ENCODE results near the gene PKM. TPM values are rescaled to one million over a fixed set of nuclear protein-coding genes. Genes with fewer than 3 reads are reported as not detected.

Gene PKM
- total RNA-seq, 6 donors from 2014 or later: 278 to 569 (median 393) TPM

- DNase-seq (peak; percentile 84 to 92), ATAC-seq (ENCODE audit: low FRiP score in 2 of 2) (peak; percentile 82 to 92)
- Histone ChIP-seq H3K9me3 (no peaks in the 10 kb centered on the region), H3K4me3 (peak overlapping the region in 3 of 4 donors; percentile 18 to 30 (median 30)), H3K27me3 (peaks cover 0 to 5% (median 1%) of the 10 kb centered on the region in 4 donors), H3K27ac (peak overlapping the region; percentile 65 to 89 (median 77)), H3K4me1 (peaks cover 0 to 27% (median 20%) of the 10 kb centered on the region in 4 donors), H3K36me3 (no peaks in the 10 kb centered on the region)
- WGBS, 2 donors: 11 to 12% methylated on average over 12 to 32 of the region's 34 CpGs
- TF ChIP-seq POLR2A (IDR thresholded peaks at IDR 0.05) (peak in 1 of 4 donors; percentile 72), EP300 (IDR thresholded peaks at IDR 0.05) (no peak), POLR2AphosphoS5 (IDR thresholded peaks at IDR 0.05) (peak in 1 of 2 donors; percentile 28)
- TF ChIP-seq, protein P1, sequence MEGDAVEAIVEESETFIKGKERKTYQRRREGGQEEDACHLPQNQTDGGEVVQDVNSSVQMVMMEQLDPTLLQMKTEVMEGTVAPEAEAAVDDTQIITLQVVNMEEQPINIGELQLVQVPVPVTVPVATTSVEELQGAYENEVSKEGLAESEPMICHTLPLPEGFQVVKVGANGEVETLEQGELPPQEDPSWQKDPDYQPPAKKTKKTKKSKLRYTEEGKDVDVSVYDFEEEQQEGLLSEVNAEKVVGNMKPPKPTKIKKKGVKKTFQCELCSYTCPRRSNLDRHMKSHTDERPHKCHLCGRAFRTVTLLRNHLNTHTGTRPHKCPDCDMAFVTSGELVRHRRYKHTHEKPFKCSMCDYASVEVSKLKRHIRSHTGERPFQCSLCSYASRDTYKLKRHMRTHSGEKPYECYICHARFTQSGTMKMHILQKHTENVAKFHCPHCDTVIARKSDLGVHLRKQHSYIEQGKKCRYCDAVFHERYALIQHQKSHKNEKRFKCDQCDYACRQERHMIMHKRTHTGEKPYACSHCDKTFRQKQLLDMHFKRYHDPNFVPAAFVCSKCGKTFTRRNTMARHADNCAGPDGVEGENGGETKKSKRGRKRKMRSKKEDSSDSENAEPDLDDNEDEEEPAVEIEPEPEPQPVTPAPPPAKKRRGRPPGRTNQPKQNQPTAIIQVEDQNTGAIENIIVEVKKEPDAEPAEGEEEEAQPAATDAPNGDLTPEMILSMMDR (IDR thresholded peaks at IDR 0.05): no peak
Measured at GRCh38 chr15:72184165-72184811, 46.7 kb downstream of the PKM start.

DNA sequence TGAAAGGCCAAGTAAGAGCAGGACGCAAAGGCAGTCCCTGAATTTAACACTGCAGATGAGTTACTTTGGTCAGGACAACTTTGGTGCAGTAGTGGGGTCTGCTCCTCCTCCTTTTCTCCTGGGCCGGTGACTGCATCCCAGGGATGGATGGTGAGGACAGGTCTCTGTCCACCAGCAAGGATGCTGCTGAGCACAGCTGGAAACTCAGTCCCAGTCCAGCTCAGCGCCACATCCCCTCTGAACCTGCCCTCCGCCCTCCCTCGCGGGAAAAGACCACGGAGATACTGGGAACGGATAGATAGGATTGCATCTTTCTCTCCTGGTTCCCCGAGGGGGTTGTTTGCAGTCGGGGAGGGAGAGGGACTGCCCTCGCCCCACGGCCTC, 47.2 kb downstream of the PKM start:
- DNase-seq: no peak
- Histone ChIP-seq H3K9me3 (no peaks in the 10 kb centered on the region), H3K4me3 (peak overlapping the region in 3 of 4 donors; percentile 18 to 30 (median 30)), H3K27me3 (peaks cover 0 to 5% (median 1%) of the 10 kb centered on the region in 4 donors), H3K4me1 (peaks cover 0 to 27% (median 20%) of the 10 kb centered on the region in 4 donors), H3K36me3 (no peaks in the 10 kb centered on the region), H3K27ac (peak overlapping the region; percentile 65 to 89 (median 77))
- no peak for TF ChIP-seq POLR2AphosphoS5 (IDR thresholded peaks at IDR 0.05)
- TF ChIP-seq EP300 (IDR thresholded peaks at IDR 0.05): no peak
- TF ChIP-seq, protein P1 (IDR thresholded peaks at IDR 0.05): no peak
- TF ChIP-seq POLR2A (IDR thresholded peaks at IDR 0.05): no peak
- WGBS, 2 donors: 45 to 47% methylated on average over 3 to 12 of the region's 12 CpGs
- ATAC-seq (ENCODE audit: low FRiP score in 2 of 2): peak in 1 of 2 donors; percentile 1

DNA sequence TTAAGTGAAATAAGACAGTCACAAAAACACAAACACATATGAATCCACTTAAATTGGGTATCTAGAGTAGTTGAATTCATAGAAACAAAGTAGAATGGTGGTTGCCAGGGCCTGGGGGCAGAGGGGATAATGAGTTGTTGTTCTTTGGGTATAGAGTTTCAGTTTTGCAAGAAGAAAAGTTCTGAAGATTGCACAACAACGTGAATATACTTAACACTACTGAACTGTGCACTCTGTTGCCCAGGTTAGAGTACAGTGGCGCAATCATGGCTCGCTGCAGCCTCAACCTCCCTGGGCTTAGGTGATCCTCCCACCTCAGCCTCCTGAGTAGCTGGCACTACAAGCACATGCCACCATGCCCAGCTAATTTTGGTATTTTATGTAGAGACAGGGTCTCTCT, 48.3 kb downstream of the PKM start:
- peak in 1 of 2 donors; percentile 68 for DNase-seq
- Histone ChIP-seq H3K9me3 (no peaks in the 10 kb centered on the region), H3K4me3 (no peak overlapping the region), H3K36me3 (no peaks in the 10 kb centered on the region), H3K4me1 (peaks cover 0 to 33% (median 23%) of the 10 kb centered on the region in 4 donors), H3K27me3 (peaks cover 0 to 5% (median 1%) of the 10 kb centered on the region in 4 donors), H3K27ac (peak overlapping the region; percentile 65 to 89 (median 77))
- TF ChIP-seq EP300 (IDR thresholded peaks at IDR 0.05): no peak
- no peak for TF ChIP-seq POLR2A (IDR thresholded peaks at IDR 0.05)
- TF ChIP-seq, protein P1 (IDR thresholded peaks at IDR 0.05): no peak
- TF ChIP-seq POLR2AphosphoS5 (IDR thresholded peaks at IDR 0.05): no peak
- no peak for ATAC-seq (ENCODE audit: low FRiP score in 2 of 2)
- 56 to 75% methylated on average over 3 of the region's 3 CpGs for WGBS, 2 donors

DNA sequence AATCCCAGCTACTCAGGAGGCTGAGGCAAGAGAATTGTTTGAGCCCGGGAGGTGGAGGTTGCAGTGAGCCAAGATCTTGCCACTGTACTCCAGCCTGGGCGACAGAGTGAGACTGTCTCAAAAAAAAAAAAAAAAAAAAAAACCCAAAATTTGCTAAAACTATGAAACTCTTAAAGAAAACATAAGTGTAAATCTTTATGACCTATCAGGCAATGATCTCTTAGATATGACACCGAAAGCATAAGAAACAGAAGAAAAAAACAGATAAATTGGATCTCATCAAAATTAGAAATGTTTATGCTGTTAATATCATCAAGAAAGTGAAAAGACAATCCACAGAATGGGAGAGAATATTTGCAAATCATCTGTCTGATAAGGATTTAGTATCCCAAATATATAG, 48.7 kb downstream of the PKM start:
- peak in 1 of 2 donors; percentile 10 for DNase-seq
- peak overlapping the region in 2 of 4 donors; percentile 76 to 89 for H3K27ac ChIP-seq
- no peaks in the 10 kb centered on the region for H3K36me3 ChIP-seq
- no peak for ATAC-seq (ENCODE audit: low FRiP score in 2 of 2)
- H3K27me3 ChIP-seq: peaks cover 0 to 5% (median 1%) of the 10 kb centered on the region in 4 donors
- no peak overlapping the region for H3K4me3 ChIP-seq
- TF ChIP-seq POLR2A (IDR thresholded peaks at IDR 0.05) (no peak), POLR2AphosphoS5 (IDR thresholded peaks at IDR 0.05) (no peak), EP300 (IDR thresholded peaks at IDR 0.05) (no peak)
- TF ChIP-seq, protein P1 (IDR thresholded peaks at IDR 0.05): no peak
- no peaks in the 10 kb centered on the region for H3K9me3 ChIP-seq
- peaks cover 0 to 35% (median 23%) of the 10 kb centered on the region in 4 donors for H3K4me1 ChIP-seq
- 85 to 96% methylated on average over 3 of the region's 3 CpGs for WGBS, 2 donors

All from upper lobe of left lung (tissue), 6 donors.